Upper lobe of right lung (tissue), 1 donor: Measurements from ENCODE around the gene FBN3. TPM values are rescaled to one million over a fixed set of nuclear protein-coding genes. Genes with fewer than 3 reads are reported as not detected.

Source experiments
- ATAC-seq: fragments of 200-7000 bp; cut with Tn5 transposase; one replicate; pipeline ENCODE4 v1.9.1; 2020; ENCODE audit warnings: mild to moderate bottlenecking, moderate library complexity
- DNase-seq: peaks from one replicate; pipeline ENCODE4 v3.0.0-alpha.2; 2020
- H3K27ac ChIP-seq: fragments of 200-600 bp; one replicate; pipeline ENCODE4 v1.8.0; 2022
- H3K27me3 ChIP-seq: fragments of 200-600 bp; one replicate; pipeline ENCODE4 v1.8.0; 2022; ENCODE audit warnings: mild to moderate bottlenecking
- H3K36me3 ChIP-seq: fragments of 200-600 bp; one replicate; pipeline ENCODE4 v1.8.0; 2022
- H3K4me1 ChIP-seq: fragments of 200-600 bp; one replicate; pipeline ENCODE4 v1.8.0; 2022
- H3K4me3 ChIP-seq: fragments of 200-600 bp; one replicate; pipeline ENCODE4 v1.8.0; 2022; ENCODE audit warnings: mild to moderate bottlenecking
- H3K9me3 ChIP-seq: fragments of 200-600 bp; one replicate; pipeline ENCODE4 v1.8.0; 2022
- CTCF ChIP-seq: fragments of 200-600 bp; IDR thresholded peaks from one replicate; pipeline ENCODE4 v1.8.0; 2022; ENCODE audit warnings: antibody characterized with exemption
- intact Hi-C: fragments of 100-400 bp; cut with DNase I; formaldehyde crosslinking; loops from one replicate; pipeline ENCODE4 v1.11.0; 2022
- total RNA-seq: library from RNA; stranded (reverse); fragmentation: NEBNext Ultra II Directional; extraction: Animal tissue kit (Norgen Biotek cat#: 25700); gene quantifications from one replicate; pipeline ENCODE4 v1.2.1, GENCODE V29; 2021
- donor health status: DM: no; HTN: yes; CAD: no; lungs with severe emphysema.

FBN3 gene
- total RNA-seq, 1 donor from 2014 or later = 8.5 TPM

GRCh38 chr19:8146877-8147581 is 2.4 kb downstream of the FBN3 start:
- ATAC-seq (peak; percentile 22), DNase-seq (peak; percentile 70)
- Histone ChIP-seq H3K36me3 (no peaks in the 10 kb centered on the region), H3K9me3 (no peaks in the 10 kb centered on the region), H3K4me3 (no peak overlapping the region), H3K27me3 (peaks cover 39% of the 10 kb centered on the region), H3K27ac (no peak overlapping the region), H3K4me1 (peaks cover 4% of the 10 kb centered on the region)
- intact Hi-C loops = no loop called here
- TF ChIP-seq CTCF = no peak

GRCh38 chr19:8144273-8144995 is 5.0 kb downstream of the FBN3 start:
- TF ChIP-seq CTCF = no peak
- ATAC-seq (no peak), DNase-seq (no peak)
- Histone ChIP-seq H3K27me3 (peaks cover 22% of the 10 kb centered on the region), H3K36me3 (no peaks in the 10 kb centered on the region), H3K9me3 (no peaks in the 10 kb centered on the region), H3K4me1 (peaks cover 4% of the 10 kb centered on the region), H3K27ac (no peak overlapping the region), H3K4me3 (no peak overlapping the region)
- intact Hi-C loops = no loop called here

- no peak for ATAC-seq
Measured at GRCh38 chr19:8143041-8143440, 6.4 kb downstream of the FBN3 start.

GRCh38 chr19:8142513-8142900 is 6.9 kb downstream of the FBN3 start:
- TF ChIP-seq CTCF = no peak
- H3K36me3 ChIP-seq = no peaks in the 10 kb centered on the region

More at GRCh38 chr19:8143041-8143440, 6.4 kb downstream of the FBN3 start:
- Histone ChIP-seq H3K27ac (no peak overlapping the region), H3K27me3 (peaks cover 11% of the 10 kb centered on the region), H3K9me3 (no peaks in the 10 kb centered on the region), H3K4me3 (no peak overlapping the region), H3K4me1 (no peaks in the 10 kb centered on the region), H3K36me3 (no peaks in the 10 kb centered on the region)
- intact Hi-C loops = no loop called here
- no peak for DNase-seq
- no peak for TF ChIP-seq CTCF

GRCh38 chr19:8141726-8142512 is 7.5 kb downstream of the FBN3 start:
- H3K27ac ChIP-seq = no peak overlapping the region
- no peak for TF ChIP-seq CTCF
- ATAC-seq (no peak), DNase-seq (no peak)
- H3K4me3 ChIP-seq = no peak overlapping the region
- H3K27me3 ChIP-seq = peaks cover under 1% of the 10 kb centered on the region
- H3K4me1 ChIP-seq = no peaks in the 10 kb centered on the region
- intact Hi-C loops = no loop called here
- H3K9me3 ChIP-seq = no peaks in the 10 kb centered on the region
- no peaks in the 10 kb centered on the region for H3K36me3 ChIP-seq

More at GRCh38 chr19:8142513-8142900, 6.9 kb downstream of the FBN3 start:
- Histone ChIP-seq H3K4me3 (no peak overlapping the region), H3K4me1 (no peaks in the 10 kb centered on the region), H3K27me3 (peaks cover 6% of the 10 kb centered on the region), H3K9me3 (no peaks in the 10 kb centered on the region), H3K27ac (no peak overlapping the region)
- ATAC-seq (no peak), DNase-seq (no peak)
- intact Hi-C loops = no loop called here
